GM06990 (cell line): Measurements from ENCODE around the gene TBL3.

ENCODE experiments used
- DNase-seq: peaks from one replicate; pipeline ENCODE4 v3.0.0-alpha.2; 2011; ENCODE audit not compliant: insufficient read length; ENCODE audit errors: extremely low read depth
- H3K27me3 ChIP-seq: replicated peaks from 2 replicates; pipeline ENCODE4 v1.6.0; 2011; ENCODE audit warnings: low read length; ENCODE audit not compliant: control insufficient read depth, insufficient read depth
- H3K36me3 ChIP-seq: 2 replicates; pipeline ENCODE4 v1.5.1; 2011; ENCODE audit warnings: low read length; ENCODE audit not compliant: control insufficient read depth, insufficient read depth
- H3K4me3 ChIP-seq: replicated peaks from 2 replicates; pipeline ENCODE4 v1.5.1; 2011; ENCODE audit warnings: low read depth, mild to moderate bottlenecking, control low read depth, low read length
- TF ChIP-seq, protein P1 (sequence below): IDR thresholded peaks from 2 replicates; pipeline ENCODE4 v1.5.1; 2011; ENCODE audit warnings: low read length, control low read depth, mild to moderate bottlenecking, inconsistent platforms; ENCODE audit not compliant: insufficient read depth, poor library complexity, severe bottlenecking

Gene TBL3

DNA sequence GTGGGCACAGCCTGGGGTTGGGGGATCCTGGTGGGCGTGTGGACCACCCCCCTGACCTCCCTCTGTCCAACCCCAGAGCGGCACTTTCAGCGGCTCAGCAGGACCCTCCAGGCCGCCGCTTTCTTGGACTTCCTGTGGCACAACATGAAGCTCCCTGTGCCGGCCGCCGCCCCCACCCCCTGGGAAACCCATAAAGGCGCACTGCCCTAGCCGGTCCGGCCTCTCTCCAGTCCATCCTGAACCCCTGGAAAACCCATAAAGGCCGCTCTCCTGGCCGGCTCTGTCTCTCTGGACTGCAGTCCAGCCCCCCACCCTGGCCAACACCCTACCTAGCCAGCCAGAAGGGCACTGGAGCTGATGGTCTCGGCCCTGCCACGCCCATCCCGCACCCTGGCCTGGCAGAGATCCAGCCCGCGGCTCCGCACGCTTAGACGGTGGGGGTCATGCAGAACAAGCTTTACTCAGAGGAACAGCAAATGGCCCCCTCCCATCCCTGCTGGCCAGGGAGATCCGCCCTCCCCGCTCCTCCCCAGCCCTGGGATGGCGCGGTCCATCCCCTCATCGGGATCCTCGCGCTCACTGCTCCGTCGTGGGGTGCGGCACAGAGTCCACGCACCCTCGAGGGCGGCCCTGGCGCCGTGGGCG, 6.7 kb downstream of the TBL3 start:
- no peak for DNase-seq
- H3K27me3 ChIP-seq, result no peaks in the 10 kb centered on the region; the same call in 1 of the 2 replicates
- H3K36me3 ChIP-seq, result peaks cover 36% of the 10 kb centered on the region
- TF ChIP-seq, protein P1, sequence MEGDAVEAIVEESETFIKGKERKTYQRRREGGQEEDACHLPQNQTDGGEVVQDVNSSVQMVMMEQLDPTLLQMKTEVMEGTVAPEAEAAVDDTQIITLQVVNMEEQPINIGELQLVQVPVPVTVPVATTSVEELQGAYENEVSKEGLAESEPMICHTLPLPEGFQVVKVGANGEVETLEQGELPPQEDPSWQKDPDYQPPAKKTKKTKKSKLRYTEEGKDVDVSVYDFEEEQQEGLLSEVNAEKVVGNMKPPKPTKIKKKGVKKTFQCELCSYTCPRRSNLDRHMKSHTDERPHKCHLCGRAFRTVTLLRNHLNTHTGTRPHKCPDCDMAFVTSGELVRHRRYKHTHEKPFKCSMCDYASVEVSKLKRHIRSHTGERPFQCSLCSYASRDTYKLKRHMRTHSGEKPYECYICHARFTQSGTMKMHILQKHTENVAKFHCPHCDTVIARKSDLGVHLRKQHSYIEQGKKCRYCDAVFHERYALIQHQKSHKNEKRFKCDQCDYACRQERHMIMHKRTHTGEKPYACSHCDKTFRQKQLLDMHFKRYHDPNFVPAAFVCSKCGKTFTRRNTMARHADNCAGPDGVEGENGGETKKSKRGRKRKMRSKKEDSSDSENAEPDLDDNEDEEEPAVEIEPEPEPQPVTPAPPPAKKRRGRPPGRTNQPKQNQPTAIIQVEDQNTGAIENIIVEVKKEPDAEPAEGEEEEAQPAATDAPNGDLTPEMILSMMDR, result no peak
- H3K4me3 ChIP-seq, result no peak overlapping the region

DNA sequence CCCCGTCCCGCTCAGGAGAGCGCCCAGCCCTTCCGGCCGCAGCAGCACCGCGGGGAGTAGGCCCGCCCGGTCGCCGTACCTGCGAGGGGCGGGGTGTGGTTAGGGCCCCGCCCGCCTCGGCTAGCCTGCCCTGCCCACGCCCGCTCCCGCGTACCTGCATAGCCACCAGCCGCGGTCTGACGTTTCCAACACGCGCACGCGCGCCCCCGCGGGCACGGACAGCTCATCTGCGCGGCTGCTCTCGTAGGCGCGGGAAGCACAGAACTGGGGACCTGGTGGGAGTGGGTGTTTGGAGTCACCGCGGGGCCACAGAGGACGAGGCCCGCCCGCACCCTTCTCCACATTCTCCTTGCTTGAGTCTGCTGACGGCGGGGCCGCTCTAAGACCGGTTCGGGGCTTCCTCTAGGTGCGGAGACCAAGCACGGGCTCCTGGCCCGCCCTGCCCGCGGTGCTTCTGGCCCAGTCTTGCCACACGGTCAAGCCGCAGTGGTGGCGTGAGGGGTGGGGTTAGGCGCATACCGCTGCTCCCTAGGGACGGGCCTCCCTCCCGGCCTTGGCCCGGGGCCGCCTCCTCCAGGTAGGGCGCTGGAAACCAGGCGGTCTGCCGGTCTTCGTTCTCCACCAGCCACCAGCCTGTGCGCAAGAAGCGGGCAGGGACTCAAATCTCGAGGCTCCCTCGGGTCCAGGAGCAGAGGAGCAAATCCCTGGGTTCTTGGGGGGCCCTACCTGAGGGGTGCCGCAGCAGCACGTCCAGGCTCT, 7.6 kb downstream of the TBL3 start:
- H3K4me3 ChIP-seq, result no peak overlapping the region
- H3K36me3 ChIP-seq, result peaks cover 30% of the 10 kb centered on the region
- H3K27me3 ChIP-seq, result no peaks in the 10 kb centered on the region; the same call in 1 of the 2 replicates
- no peak for DNase-seq
- TF ChIP-seq, protein P1, result no peak

DNA sequence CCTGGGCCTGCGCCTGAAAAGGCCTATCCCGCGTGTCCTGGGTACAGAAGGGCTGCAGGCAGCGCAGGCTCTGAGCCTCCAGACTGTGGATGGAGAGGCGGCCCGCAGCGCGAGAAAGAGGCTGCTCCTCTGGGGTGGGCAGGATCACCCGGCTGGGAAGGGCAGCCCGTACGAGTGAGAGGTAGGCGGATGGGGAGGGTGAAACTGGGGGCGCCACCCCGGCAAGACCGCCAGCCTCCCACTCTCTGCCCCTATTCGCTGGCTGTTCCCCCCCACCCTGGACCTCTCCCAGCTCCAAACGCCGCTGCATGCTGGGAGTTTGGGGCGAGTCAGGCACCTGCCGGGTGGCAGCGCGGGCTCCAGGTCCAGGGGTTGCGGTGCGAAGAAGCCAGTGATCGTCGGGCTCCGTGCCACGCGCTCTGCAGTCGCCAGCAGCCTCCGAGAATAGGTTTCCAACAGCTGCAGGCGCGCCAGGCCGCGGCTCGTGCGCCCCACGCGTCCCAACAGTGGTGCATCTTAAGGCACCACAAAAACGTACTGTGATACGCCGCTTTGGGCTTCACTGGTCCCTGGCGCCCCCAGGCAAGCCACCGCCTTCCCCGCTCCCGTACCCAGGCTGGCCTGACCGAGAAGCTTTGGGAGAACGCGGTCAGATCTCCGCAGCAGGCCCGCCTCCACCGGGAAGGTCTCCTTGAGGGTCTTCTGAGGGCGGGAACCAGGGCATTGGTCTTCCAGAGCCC, 8.3 kb downstream of the TBL3 start:
- Histone ChIP-seq H3K27me3 (no peaks in the 10 kb centered on the region; the same call in 1 of the 2 replicates), H3K4me3 (no peak overlapping the region), H3K36me3 (peaks cover 23% of the 10 kb centered on the region)
- no peak for DNase-seq
- TF ChIP-seq, protein P1, result no peak

DNA sequence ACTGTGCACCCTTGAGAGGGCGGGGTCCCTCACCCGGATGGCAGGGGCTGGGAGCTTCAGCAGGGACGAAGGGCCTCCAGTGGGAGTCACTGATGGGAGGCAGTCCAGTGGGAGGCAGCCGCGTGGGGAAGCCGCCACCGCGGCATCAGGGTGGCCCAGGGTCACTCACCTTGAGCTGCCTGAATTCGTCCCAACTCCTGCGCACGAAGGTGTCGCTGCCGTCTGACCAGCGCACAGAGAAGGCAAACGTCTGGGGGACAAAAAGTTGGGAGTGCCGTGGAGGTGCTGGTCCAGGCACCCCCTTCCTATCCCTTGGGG, 8.9 kb downstream of the TBL3 start:
- H3K36me3 ChIP-seq, result peaks cover 21% of the 10 kb centered on the region
- no peaks in the 10 kb centered on the region; the same call in 1 of the 2 replicates for H3K27me3 ChIP-seq
- TF ChIP-seq, protein P1, result no peak
- no peak for DNase-seq
- no peak overlapping the region for H3K4me3 ChIP-seq

DNA sequence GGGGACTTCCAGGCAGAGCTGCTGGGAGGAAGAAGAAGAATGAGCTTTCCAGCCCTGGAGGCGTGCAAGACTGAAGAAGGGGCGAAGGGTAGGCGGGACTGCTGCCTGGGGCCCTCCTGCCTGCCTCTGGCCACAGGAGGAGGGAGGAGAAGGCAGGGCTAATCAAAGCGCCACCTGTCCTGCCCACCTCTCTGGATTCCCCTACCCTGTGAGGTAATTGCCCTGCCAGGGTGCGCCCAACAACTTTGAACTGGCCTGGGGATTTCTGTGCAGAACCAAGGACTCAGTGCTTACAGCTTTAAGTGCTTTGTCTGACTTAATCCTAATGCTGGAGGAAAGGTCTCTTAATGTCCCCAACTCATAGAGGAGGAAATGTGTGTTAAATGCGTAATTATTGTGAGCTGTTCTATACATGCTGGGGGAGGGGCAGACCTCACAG, 9.6 kb downstream of the TBL3 start, which contains the start of gene NOXO1:
NOXO1 (minus strand) TSS at position 72 of the 439 bp plus-strand sequence. CDS start 290 bp downstream, outside the sequence.
- DNase-seq, result no peak
- peaks cover 23% of the 10 kb centered on the region for H3K36me3 ChIP-seq

More for the DNA sequence above, 9.6 kb downstream of the TBL3 start, which contains the start of gene NOXO1:
- H3K27me3 ChIP-seq, result no peaks in the 10 kb centered on the region; the same call in 1 of the 2 replicates
- H3K4me3 ChIP-seq, result no peak within 1 kb of the TSS
- TF ChIP-seq, protein P1, result no peak
